ENCODE data around the gene FMO3.
A peak's percentile ranks its signal among the peaks of the same experiment; 100 is the strongest.

Gene FMO3

DNA sequence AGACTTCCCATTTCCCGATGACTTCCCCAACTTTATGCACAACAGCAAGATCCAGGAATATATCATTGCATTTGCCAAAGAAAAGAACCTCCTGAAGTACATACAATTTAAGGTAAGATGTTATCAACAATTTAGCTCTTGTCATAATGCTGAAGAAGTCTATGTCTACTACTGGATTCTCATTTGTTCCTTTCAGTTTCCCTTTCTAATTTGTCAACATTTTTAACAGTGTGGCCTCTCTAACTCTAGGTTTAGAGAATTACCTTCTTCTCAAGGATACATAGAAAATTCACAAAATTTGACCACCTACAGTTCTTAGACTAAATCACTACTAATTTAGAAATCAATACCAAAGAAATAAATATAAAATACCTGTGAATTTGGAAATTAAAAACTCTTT lies 13.2 kb downstream of the FMO3 start:
- peak; percentile 80 for FAIRE-seq
- TF ChIP-seq, protein P1, sequence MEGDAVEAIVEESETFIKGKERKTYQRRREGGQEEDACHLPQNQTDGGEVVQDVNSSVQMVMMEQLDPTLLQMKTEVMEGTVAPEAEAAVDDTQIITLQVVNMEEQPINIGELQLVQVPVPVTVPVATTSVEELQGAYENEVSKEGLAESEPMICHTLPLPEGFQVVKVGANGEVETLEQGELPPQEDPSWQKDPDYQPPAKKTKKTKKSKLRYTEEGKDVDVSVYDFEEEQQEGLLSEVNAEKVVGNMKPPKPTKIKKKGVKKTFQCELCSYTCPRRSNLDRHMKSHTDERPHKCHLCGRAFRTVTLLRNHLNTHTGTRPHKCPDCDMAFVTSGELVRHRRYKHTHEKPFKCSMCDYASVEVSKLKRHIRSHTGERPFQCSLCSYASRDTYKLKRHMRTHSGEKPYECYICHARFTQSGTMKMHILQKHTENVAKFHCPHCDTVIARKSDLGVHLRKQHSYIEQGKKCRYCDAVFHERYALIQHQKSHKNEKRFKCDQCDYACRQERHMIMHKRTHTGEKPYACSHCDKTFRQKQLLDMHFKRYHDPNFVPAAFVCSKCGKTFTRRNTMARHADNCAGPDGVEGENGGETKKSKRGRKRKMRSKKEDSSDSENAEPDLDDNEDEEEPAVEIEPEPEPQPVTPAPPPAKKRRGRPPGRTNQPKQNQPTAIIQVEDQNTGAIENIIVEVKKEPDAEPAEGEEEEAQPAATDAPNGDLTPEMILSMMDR (IDR thresholded peaks at IDR 0.05; ENCODE audit: insufficient read depth, missing control alignments): no peak
- DNase-seq (ENCODE audit: insufficient read length, low spot score): no peak

DNA sequence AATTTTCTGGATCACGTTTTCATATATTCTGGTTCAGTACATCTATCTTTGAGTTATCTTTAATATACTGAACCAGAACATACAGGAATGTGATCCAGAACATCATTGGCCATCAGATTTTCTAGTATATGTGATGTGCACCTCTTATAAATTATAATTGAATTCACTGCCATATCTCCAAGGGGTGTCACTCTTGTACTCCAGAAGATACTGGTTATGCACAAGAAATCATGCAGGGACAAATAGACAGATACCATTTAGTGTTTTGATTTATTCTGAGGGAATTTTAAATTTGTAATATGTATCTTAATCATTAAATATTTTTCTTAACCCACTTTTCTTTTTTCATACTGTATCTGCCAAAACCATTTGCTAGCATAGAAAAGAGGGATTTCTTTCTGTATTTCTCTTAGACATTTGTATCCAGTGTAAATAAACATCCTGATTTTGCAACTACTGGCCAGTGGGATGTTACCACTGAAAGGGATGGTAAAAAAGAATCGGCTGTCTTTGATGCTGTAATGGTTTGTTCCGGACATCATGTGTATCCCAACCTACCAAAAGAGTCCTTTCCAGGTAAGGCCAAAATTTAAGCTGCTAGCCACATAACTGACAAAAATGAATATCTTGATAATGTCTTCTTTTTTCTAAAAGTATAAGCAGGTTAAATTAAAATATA lies 16.7 kb downstream of the FMO3 start:
- DNase-seq (ENCODE audit: insufficient read length, low spot score): no peak
- FAIRE-seq: peak; percentile 11

DNA sequence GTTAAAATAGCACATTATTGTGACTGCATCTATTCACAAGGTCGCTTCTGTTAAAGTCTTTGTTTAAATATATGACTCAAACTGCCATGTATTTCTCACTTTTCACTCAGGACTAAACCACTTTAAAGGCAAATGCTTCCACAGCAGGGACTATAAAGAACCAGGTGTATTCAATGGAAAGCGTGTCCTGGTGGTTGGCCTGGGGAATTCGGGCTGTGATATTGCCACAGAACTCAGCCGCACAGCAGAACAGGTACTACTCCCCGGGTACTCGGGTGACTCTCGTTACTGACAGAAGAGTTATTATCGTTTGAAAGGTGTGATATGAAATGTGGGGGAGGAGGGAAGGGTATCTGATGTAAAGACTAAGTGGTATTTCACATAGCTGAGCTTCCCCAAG lies 17.3 kb downstream of the FMO3 start:
- TF ChIP-seq, protein P1 (IDR thresholded peaks at IDR 0.05; ENCODE audit: insufficient read depth, missing control alignments): no peak
- no peak for FAIRE-seq
- DNase-seq (ENCODE audit: insufficient read length, low spot score): no peak

More for the DNA sequence above, 16.7 kb downstream of the FMO3 start:
- TF ChIP-seq, protein P1 (IDR thresholded peaks at IDR 0.05; ENCODE audit: insufficient read depth, missing control alignments): peak; percentile 35

DNA sequence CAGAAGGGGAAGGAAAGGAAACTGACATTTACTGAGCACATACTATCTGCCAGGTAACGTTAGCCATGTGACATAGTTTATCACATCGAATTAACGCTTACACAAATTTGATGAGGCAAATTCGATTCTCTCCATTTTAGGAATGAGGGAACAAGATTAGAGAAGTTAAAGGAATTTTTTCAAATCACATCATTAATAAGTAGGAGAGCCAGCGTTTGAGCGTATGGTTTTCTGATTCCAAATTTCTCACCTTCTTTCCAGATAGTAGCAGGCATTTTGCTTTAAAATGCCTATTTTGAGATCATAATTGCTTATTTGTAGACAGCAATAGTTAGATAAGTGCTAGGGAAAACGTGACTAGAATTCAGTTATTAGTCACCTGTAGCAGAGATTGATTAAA lies 19.3 kb downstream of the FMO3 start:
- TF ChIP-seq, protein P1 (IDR thresholded peaks at IDR 0.05; ENCODE audit: insufficient read depth, missing control alignments): no peak
- no peak for DNase-seq (ENCODE audit: insufficient read length, low spot score)
- peak; percentile 72 for FAIRE-seq

DNA sequence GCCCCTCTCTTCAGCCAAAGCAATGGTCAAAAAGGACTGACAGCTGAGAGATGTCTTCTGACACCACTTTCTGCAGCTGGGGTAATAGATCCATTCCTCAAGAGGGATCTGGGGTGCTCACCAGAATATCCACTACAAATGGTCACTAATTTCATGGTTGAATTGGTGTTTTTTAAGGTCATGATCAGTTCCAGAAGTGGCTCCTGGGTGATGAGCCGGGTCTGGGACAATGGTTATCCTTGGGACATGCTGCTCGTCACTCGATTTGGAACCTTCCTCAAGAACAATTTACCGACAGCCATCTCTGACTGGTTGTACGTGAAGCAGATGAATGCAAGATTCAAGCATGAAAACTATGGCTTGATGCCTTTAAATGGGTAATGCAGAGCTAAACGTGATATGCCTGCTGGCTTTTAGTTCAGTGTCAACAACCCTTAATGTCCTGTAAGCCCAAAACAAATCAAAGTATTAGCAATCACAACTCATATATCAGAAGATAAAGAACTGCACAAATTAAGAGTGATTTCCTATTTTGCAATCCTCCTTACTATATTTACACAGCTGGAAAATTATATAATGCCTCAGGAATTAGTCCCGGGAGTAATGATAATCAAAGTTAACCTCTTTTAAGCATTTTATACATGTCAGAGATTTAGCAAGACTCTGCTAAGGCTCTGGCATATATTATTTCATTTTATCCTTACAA lies 20.1 kb downstream of the FMO3 start:
- TF ChIP-seq, protein P1 (IDR thresholded peaks at IDR 0.05; ENCODE audit: insufficient read depth, missing control alignments): no peak
- DNase-seq (ENCODE audit: insufficient read length, low spot score): no peak

DNA sequence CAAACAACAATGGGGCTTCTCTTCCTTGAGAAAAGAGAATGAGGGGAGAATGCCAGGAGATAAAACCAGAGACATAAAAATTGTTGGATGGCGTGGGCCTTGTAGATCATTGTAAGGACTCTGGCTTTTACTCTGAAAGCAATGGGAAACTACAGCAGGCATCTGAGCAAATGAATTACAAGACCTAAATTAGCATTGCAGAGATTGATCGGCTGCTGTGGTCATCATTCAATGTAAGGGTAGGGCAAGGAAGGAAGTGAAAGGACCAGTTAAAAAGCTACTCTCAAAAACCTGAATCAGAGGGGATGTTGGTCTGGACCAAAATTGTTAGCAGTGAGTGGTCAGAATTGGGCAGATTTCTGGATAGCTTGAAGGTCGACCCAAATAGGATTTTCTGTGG lies 21.4 kb downstream of the FMO3 start:
- TF ChIP-seq, protein P1 (IDR thresholded peaks at IDR 0.05; ENCODE audit: insufficient read depth, missing control alignments): no peak
- DNase-seq (ENCODE audit: insufficient read length, low spot score): no peak
- no peak for FAIRE-seq

More for the DNA sequence above, 20.1 kb downstream of the FMO3 start:
- FAIRE-seq: no peak

DNA sequence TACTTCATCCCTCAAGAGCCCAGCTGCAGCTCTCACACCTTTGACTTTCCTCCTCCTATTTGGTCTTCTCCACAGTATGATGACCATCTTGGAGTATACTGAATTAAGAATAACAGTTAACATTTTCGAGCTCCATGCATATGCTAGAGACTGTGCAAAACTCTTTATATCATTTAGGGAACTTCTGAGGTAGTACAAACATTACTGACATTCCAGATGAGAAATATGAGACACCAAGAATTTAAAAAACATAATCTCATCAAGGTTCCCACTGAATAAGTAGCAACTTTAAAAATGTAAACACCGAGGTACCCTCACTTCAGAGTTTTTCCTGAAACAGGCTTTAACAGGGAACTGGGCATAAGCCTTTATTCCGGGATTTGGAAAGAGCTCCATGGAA lies 22.7 kb downstream of the FMO3 start:
- no peak for DNase-seq (ENCODE audit: insufficient read length, low spot score)
- TF ChIP-seq, protein P1 (IDR thresholded peaks at IDR 0.05; ENCODE audit: insufficient read depth, missing control alignments): no peak
- no peak for FAIRE-seq

All from D721Med (cell line).